HL-60 (cell line): Measurements from ENCODE around the gene HSP90B1.

Experiments
- DNase-seq, 2 experiments: peaks; one replicate each; pipeline ENCODE4 v3.0.0-alpha.2; 2010 to 2020; ENCODE audit warnings: low read depth in 1 of 2, low spot score in 1 of 2
- H3K27ac ChIP-seq: fragments of 250-450 bp; sonication (Bioruptor Pico); replicated peaks from 2 replicates; pipeline ENCODE4 v1.5.1; 2020; ENCODE audit warnings: mild to moderate bottlenecking, moderate library complexity
- H3K27me3 ChIP-seq: fragments of 250-450 bp; sonication (Bioruptor Pico); 2 replicates; pipeline ENCODE4 v1.5.1; 2021; ENCODE audit warnings: mild to moderate bottlenecking, moderate library complexity; ENCODE audit not compliant: insufficient read depth, poor library complexity, severe bottlenecking
- H3K4me3 ChIP-seq: replicated peaks from 2 replicates; pipeline ENCODE4 v1.5.1; 2011; ENCODE audit warnings: mild to moderate bottlenecking, control low read depth, low read length; ENCODE audit not compliant: insufficient read depth
- CTCF ChIP-seq: IDR thresholded peaks from one replicate; pipeline ENCODE4 v1.5.1; 2011; ENCODE audit warnings: low read length, control low read depth, inconsistent platforms; ENCODE audit not compliant: insufficient read depth
- GABPA ChIP-seq: IDR thresholded peaks from 2 replicates; pipeline ENCODE4 v1.6.1; 2012; ENCODE audit warnings: low read depth
- POLR2AphosphoS5 ChIP-seq: IDR thresholded peaks from 2 replicates; pipeline ENCODE4 v1.6.1; 2012; ENCODE audit warnings: low read depth
- SPI1 ChIP-seq: IDR thresholded peaks from 2 replicates; pipeline ENCODE4 v1.6.1; 2012; ENCODE audit warnings: low read depth, mild to moderate bottlenecking, borderline replicate concordance
- long read RNA-seq: library from polyadenylated mRNA; unstranded; transcript quantifications from one replicate; pipeline ENCODE4 v2.0.0, GENCODE V29; 2020
- TF ChIP-seq, protein P1 (sequence below): IDR thresholded peaks from 2 replicates; pipeline ENCODE4 v1.6.1; 2012; ENCODE audit warnings: low read depth; ENCODE audit not compliant: insufficient replicate concordance

The HSP90B1 gene
- long read RNA-seq, transcript HSP90B1-201 (18 exons, 2,858 nt): major isoform, 814 of 1,390 reads
- long read RNA-seq, partial matches to known transcripts: 520 of 1,390 reads
- long read RNA-seq, other reads (novel, unspliced or antisense): 56 of 1,390 reads

DNA sequence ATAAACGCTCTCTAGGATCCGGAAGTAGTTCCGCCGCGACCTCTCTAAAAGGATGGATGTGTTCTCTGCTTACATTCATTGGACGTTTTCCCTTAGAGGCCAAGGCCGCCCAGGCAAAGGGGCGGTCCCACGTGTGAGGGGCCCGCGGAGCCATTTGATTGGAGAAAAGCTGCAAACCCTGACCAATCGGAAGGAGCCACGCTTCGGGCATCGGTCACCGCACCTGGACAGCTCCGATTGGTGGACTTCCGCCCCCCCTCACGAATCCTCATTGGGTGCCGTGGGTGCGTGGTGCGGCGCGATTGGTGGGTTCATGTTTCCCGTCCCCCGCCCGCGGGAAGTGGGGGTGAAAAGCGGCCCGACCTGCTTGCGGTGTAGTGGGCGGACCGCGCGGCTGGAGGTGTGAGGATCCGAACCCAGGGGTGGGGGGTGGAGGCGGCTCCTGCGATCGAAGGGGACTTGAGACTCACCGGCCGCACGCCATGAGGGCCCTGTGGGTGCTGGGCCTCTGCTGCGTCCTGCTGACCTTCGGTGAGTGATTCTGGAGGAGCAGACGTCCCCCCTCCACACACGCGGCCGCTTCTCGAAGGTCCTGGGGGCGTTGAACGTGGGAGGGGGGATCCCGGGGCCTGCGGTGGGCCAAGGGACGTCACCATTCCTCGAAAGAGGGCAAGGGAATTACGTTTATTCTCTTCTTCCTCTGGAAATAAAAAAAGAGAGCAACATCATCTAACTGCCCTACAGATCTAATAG is at the start of gene HSP90B1:
Gene HSP90B1, plus strand, starts transcription at position 377 of the 753 bp plus-strand sequence. Its CDS starts 106 bp downstream, at position 483.
- Histone ChIP-seq H3K4me3 (peak within 1 kb of the TSS; percentile 87), H3K27ac (peak within 1 kb of the TSS; percentile 93), H3K27me3 (no peaks in the 10 kb centered on the region)
- DNase-seq: peak; percentile 100
- TF ChIP-seq, protein P1, sequence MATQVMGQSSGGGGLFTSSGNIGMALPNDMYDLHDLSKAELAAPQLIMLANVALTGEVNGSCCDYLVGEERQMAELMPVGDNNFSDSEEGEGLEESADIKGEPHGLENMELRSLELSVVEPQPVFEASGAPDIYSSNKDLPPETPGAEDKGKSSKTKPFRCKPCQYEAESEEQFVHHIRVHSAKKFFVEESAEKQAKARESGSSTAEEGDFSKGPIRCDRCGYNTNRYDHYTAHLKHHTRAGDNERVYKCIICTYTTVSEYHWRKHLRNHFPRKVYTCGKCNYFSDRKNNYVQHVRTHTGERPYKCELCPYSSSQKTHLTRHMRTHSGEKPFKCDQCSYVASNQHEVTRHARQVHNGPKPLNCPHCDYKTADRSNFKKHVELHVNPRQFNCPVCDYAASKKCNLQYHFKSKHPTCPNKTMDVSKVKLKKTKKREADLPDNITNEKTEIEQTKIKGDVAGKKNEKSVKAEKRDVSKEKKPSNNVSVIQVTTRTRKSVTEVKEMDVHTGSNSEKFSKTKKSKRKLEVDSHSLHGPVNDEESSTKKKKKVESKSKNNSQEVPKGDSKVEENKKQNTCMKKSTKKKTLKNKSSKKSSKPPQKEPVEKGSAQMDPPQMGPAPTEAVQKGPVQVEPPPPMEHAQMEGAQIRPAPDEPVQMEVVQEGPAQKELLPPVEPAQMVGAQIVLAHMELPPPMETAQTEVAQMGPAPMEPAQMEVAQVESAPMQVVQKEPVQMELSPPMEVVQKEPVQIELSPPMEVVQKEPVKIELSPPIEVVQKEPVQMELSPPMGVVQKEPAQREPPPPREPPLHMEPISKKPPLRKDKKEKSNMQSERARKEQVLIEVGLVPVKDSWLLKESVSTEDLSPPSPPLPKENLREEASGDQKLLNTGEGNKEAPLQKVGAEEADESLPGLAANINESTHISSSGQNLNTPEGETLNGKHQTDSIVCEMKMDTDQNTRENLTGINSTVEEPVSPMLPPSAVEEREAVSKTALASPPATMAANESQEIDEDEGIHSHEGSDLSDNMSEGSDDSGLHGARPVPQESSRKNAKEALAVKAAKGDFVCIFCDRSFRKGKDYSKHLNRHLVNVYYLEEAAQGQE: no peak
- TF ChIP-seq POLR2AphosphoS5 (peak; percentile 94; the same call in 1 of the 2 replicates), GABPA (peak; percentile 86), SPI1 (no peak; the same call in 1 of the 2 replicates), CTCF (no peak)

DNA sequence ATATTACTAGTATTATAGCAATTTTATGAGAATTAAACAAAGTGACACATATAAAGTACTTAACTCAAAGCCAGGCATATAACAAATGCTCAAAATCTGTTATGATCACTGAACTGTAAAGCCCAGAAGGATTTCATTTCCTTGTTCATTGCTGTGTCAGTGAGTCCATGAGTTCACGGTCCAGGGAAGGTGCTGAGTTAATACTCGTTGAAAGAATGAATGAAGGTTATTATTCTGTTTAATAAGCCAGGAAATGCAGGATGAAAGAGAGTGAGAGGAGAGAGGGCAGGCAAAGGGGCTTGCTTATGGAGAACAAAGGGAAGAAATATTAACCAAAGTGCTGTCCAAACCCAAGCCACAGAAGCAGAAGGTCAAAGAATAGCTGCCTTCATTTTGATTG is 48.9 kb upstream of the HSP90B1 start:
- Histone ChIP-seq H3K27ac (no peak overlapping the region), H3K4me3 (no peak overlapping the region), H3K27me3 (no peaks in the 10 kb centered on the region)
- no peak for DNase-seq
- TF ChIP-seq GABPA (no peak), SPI1 (no peak), CTCF (no peak), POLR2AphosphoS5 (no peak)
- TF ChIP-seq, protein P1: no peak

DNA sequence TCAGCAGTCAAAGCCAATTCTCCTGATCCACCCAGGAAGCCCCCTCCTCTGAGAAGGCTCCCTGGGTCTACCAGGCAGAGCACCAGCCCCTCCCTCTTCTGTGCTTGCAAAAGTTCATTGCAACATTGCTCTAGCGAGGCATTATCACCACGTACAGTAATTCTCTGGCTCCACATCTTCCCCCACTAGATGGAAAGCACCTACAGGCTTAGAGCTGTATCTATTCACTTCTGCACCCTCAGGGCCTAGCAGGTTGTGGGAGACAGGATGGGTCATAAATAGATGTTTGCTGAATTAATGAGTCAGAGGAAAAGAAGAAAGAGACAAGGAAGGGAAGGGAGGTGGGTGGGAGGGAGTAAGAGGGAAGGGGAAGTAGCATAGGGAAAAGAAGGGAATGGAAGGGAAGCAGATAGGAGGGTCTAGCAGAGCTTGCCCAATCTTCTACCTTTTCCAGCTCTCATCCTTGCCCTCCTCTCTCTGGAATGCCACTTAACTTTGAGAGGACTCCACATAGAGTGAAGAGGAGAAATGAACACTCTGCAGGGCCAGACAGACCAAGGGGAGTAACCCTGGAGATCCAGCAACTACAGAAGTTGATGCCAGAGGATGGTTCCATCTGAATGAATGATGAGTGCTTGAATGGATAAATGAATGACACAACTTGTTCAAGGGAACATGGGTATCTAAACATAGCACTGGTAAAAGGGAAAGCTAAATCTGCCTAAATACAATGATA is 47.2 kb upstream of the HSP90B1 start:
- Histone ChIP-seq H3K27me3 (no peaks in the 10 kb centered on the region), H3K27ac (no peak overlapping the region), H3K4me3 (no peak overlapping the region)
- TF ChIP-seq, protein P1: no peak
- TF ChIP-seq POLR2AphosphoS5 (no peak), SPI1 (no peak), GABPA (no peak), CTCF (no peak)
- peak in 1 of 2 experiments; percentile 32 for DNase-seq
